T-helper 2 cell (primary cell): ENCODE results near the gene HTRA2.

Experiments used
- DNase-seq, 5 experiments: peaks; one replicate each; pipeline versions ENCODE4 v3.0.0 to v3.0.0-alpha.2; 2012 to 2022

HTRA2 gene

DNA sequence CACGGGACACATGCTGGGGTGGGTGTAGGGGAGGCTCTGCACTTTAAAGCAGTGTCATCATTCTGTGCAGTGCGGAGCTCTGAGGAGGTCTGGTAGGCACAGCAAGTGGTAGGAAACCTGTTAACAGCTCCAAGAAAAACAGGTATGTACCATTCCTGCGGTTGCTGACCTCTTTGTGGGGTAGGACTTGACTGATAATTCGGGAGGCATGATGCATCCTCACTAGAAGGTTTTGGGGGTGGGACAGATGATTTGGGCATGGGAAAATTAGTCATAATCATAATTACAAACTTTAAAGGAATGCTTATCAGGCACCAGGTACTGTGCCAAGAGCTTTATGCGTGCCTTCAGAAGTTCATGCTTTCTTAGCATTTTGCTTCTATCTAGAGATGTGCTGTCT lies 34.5 kb downstream of the HTRA2 start:
- no peak for DNase-seq

DNA sequence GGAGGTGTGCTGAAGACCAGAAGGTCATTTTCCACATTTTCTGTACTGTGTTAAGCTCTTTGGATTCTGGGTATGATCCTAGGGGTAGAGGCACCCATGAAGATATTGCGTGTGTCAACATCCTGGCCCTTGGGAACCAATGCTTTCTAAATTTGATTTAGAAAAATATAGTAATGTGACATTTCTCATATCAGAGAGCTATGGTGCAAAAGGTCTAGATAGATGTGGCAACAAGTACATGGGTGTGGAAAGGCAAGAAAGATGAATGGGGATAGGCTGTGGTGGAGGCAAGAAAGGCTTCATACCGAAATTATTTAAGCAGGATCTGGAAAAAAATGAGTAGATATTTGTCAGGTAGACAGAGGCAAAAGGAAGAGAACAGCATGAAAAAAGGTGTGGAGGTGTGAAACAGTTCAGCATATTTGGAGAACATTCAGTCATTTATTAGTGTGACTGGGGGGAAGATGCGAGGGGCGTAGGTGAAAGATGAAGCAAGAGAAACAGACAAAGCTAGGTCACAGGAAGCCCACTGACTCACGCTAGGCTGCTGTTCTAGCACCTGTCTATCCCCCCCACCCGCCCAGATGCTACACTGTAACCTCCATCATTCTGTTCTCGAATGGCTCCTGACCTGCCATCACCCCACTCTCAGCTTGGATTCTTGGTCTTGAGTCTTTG lies 36.5 kb downstream of the HTRA2 start:
- no peak for DNase-seq

DNA sequence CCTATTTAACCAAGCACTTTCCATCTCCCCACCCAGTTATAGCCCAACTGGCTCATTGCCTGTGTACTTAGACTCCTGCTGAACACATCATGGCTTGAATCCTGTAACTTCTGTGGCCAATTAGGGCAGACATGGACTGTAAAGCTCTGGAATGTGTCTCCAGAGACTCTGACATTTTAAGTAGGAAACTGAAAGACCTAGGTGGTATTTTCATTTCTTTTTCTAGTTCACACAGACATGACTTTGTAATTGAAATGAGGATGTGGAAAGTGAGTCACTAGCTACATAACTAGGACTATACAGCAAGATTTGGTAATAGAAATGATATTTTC lies 37.0 kb downstream of the HTRA2 start:
- DNase-seq, result no peak

DNA sequence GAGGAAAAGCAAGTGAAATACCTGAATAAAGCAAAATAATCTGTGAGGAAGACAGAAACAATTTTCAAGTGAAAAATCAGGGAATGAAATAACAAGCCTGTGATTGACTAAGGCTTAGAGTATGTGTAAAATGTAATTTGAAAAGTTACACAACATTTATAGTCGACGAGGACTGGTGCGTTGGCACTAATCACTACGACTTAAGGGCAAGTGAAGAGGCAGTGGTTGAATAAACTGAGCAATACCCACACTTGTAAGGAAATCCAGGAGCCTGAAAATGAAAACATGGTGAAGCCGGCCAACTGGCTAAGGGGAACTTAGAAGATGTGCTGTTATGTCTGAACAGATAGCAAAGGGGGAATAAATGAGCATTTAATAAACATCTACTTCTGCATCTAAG lies 38.1 kb downstream of the HTRA2 start:
- DNase-seq, result no peak

DNA sequence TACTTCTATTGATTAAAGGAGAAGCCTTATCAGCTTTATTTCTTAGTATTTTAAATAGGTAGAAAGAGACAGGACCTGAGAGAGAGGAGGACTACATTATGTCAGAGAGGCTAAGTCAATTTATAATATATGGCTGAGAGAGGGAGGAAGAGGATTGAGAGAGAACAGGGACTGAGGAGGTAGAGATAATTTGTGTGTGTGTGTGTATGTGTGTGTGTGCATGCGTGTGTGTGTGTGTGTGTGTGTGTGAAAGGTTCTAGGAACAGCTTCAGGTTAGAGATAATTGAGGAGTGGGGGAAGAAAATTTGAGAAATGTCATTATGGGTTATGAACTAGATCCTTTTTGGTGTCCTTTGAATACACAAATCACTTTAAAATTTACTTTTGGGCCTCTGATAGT lies 40.0 kb downstream of the HTRA2 start:
- no peak for DNase-seq

DNA sequence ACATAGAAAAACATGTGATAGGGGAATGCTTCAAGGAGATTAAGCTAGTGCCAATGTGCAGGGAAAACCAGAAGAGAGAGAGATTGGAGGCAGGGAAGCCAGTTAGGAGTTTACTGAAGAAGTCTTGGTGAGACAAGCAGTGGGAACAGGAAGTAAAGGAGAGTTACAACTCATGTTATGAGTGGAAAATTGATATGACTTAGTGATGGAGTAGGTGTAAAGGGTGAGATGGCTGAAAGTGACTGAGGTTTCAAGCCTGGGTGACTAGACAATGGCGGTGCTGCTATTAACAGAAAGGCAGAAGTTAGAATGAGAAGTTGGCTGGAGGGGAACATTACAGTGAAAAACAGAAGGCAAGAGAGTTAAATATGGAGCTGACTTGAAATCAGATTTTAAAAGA lies 41.3 kb downstream of the HTRA2 start:
- peak in 1 of 5 experiments; percentile 45 for DNase-seq

DNA sequence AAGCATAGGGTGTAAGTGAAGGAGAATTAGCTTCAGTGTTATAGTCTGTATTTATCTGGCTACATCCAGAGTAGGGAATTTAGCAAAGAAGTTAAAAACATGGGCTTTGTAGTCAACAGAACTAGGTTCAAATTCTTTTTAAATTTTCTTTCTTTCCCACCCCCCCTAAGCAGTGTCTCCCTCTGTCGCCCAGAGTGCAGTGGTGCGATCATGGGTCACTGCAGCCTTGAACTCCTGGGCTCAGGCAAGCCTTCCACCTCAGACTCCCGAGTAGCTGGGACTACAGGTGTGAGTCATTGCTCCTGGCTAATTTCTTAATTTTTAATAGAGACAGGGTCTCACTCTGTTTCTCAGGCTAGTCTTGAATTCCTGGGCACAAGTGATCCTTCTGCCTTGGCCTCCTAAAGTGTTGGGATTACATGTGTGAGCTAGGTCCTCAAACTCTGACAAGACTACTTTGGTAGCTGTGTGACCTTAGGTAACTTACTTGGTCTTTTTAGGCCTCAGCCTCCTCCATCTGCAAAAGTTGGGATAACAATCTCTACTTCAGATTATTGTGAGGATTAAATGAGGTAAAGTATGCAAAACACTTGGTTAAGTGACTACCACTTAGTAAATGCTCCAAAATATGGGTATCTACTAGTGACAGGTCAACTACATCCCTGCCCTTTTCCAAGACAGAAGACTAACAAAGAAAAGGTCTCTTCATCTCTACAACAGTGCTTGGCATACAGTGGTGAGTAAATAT lies 42.6 kb downstream of the HTRA2 start:
- no peak for DNase-seq

DNA sequence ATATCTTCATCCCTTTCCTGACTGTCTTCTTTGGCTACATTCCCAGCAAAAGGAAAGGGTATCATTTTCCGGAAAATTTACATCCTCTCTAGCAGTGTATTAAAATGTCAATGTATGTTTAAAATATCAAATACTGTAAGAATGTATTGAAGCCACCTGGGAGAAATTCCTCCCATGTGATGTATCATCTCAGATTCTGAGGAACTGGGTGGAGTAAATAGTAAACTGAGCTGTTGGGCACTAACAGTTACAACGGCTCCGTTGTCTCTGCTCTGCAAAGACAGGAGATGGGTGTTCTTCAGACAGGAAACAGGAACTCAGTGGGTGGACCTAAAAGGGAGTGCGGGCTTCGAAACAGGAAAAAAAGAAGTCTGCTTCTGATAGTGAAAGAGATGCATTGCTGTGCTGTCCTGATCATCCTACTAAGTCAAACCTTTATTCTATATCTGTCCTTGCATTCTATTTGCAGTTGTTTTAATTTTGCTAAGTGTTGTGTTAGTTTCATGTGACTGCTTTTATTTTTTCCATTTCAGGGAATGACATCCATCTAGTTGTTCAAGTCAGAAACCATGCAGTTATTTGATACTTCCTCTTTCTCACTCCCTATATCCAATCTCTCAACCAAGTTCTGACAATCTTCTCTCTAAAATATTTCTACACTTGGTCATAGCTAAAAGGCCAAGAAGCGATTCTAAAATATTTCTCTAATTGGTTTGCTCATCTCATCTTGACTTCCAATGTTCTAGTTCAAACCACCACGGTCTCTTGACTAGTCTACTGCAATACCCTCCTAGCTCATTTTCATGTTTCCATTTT lies 44.2 kb downstream of the HTRA2 start:
- DNase-seq, result peak in 1 of 5 experiments; percentile 84

DNA sequence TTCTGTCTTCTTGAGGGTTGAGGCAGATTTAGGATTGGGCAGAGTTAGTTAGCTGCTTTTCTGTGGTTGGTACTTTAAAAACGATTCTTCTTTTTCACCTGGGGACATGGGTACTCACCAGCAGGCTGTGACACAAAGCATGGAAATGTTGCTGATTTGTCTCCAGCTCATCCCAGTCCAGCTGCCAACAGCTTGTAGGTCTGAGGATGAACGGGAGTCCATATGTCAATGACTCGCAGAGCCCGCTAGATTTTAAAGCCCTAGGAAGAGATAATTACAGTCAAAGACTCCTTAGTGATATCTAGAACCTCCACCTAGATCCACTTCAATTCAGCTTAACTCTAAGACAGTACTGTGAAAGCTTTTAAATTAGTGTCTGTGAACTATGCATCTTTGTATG lies 45.6 kb downstream of the HTRA2 start:
- DNase-seq, result no peak

DNA sequence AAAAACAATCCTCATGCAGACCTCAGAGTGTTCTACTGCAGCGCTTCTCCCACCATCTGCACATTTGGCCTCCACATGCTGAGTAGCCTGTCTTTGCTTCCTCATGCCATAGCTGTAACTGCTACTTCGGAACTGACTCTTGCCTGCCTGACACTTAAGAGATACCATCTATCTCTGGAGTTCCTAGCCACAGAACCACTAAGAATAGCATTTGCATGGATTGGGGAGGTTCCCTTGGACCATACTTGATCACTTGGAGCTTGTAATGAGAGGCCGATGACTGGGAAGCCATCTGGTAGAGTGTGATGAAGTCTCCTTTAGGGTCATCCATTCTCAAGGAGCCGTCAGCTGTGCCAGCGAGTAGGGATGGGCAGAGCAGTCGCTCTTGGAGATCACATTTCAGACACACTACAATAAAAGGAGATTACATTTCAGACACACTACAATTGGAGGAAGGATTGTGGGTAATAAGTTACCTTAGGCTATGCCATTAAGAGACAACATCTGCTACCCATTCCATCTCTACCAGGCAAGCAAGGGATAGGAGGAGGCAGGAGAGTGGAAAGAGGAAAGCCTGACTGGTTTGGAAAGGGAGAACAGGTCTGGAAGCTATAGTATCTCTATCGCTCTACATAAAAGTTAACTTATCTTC lies 46.6 kb downstream of the HTRA2 start:
- DNase-seq, result no peak

DNA sequence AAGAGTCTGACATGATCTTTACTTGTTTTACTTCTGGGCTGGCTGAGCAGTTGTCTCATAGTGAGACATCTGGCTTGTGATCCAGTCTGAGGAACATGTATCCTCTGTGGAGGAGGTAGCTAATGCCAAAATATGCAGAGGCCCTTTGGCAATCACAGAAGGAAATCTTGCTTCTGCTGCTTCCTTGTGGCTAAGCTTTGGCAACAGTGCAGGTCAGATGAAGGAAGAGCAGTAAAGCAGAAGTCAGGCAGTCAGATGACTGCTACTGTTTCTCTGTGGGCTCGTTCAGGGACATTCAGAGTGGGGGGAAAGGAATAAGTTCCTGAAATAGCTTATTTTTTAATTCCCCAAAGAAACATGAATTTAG lies 47.1 kb downstream of the HTRA2 start:
- DNase-seq, result peak in 1 of 5 experiments; percentile 44

DNA sequence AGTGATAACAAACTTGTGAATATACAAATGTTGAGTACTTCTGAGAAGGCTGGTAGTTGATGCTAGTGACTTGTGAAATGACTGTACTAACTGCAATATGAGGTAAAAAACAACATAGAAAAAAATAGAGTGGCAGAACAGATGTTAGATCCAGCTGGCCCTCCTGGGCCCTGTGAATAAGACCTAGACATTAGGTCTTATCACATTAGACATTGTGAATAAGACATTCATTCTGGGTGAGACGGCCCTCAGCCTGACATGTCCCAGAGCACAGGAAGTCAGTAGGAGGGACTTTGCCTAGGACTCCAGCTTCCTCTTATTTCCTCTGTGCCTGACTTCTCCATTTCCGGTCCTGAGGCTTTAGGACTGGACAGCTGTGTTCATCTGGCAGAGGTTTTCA lies 47.7 kb downstream of the HTRA2 start:
- DNase-seq, result peak in 1 of 5 experiments; percentile 87

DNA sequence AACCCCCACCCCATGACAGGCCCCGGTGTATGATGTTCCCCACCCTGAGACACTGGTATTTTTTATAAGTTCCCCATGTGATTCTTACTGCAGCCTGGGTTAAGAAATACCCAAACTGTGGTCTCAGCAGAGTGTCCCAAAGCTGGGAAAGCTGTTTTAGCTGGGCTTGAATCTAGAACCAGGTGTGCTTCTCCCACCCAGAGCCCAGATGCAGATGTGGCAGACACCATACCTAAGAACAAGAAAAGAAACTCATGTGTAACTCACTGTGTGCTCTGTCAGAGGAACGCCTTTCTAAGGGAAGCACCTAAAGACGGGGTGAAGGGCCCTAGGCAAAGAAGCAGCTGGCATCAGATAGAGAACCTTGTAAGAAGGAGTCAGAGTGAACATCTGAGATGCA lies 48.7 kb downstream of the HTRA2 start:
- DNase-seq, result peak in 1 of 5 experiments; percentile 57

DNA sequence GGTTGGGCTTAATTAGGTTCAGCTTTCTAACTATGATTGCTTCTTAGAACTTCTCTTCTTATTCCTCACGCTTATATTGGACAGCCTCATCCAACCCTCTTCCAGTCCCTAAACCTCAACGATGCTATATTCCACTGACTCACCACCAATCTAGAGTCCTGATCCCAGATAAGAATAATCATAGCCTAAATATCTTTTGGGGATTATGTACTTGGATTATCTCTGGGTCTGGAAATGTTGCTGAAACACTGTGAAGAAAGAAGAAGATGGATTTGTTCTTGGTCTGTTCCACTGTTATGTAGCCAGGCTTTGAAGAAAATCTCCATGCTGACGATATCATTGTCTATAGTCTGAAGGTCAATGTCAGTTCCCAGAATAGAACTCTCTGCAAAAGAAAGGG lies 51.7 kb downstream of the HTRA2 start:
- DNase-seq, result no peak

DNA sequence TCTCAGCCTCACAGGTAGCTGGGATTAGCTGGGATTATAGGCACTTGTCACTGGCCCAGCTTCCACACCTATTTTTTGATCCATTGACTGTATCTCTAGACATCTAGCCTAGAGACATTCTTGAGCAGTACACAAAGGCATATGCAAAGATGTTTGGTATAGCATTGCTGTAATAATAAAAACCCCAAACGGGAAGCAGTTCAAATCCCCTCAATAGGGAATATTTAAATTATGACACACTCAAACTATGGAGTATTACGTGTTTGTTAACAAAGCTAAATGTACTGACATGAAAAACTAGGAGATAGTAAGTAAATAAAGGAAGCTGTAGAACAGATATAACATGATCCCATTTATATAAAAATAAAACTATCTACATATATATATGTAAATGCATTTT lies 52.5 kb downstream of the HTRA2 start:
- DNase-seq, result no peak
